HCT116 (cell line): ENCODE results near the gene INPP4A. TPM values are rescaled to one million over a fixed set of nuclear protein-coding genes. Genes with fewer than 3 reads are reported as not detected.

ENCODE experiments used
- ATAC-seq: fragments of 200-7000 bp; cut with Tn5 transposase; 2 replicates; pipeline ENCODE4 v1.9.1; 2020; ENCODE audit warnings: mild to moderate bottlenecking, moderate library complexity
- BruUV-seq: library from RNA; stranded (reverse); fragments of 400-500 nt; replicated peaks from 2 replicates; lab custom pipeline; 2021; lab: Mats Ljungman, UMichigan
- CTCF ChIA-PET: fragments of 300-600 bp; sonication (Branson Sonifier 250); formaldehyde crosslinking; loops from one replicate; lab custom pipeline; 2021; ENCODE audit warnings: antibody characterized with exemption; lab: Charles Lee
- POLR2A ChIA-PET: fragments of 300-600, 350-600 bp; sonication (Branson Sonifier 250); formaldehyde crosslinking; loops from one replicate; lab custom pipeline; 2021; ENCODE audit warnings: antibody characterized with exemption; lab: Charles Lee
- RAD21 ChIA-PET, 2 experiments: fragments of 300-600 bp; sonication (Branson Sonifier 250); formaldehyde crosslinking; loops; one replicate each; lab custom pipeline; 2023; ENCODE audit warnings: low total read pairs in 2 of 2; ENCODE audit not compliant: uncharacterized antibody in 2 of 2, unreplicated experiment in 2 of 2, low non-redundant PET in 1 of 2; lab: Charles Lee
- DNase-seq: peaks from one replicate; pipeline ENCODE4 v3.0.0-alpha.2; 2010; ENCODE audit warnings: low read depth, low spot score
- H2AFZ ChIP-seq: fragments of 200-600 bp; shearing (Covaris generic), sonication (generic); 2 replicates; pipeline ENCODE4 v1.6.1; 2017; ENCODE audit warnings: low read depth, mixed run types, mixed read lengths, antibody characterized with exemption, low read length; ENCODE audit not compliant: poor library complexity, severe bottlenecking
- H3K27ac ChIP-seq: 2 replicates; pipeline ENCODE4 v1.5.1; 2012; ENCODE audit warnings: low read depth, low read length
- H3K27me3 ChIP-seq: fragments of 200-600 bp; sonication (generic); 2 replicates; pipeline ENCODE4 v1.6.1; 2016; ENCODE audit warnings: mixed run types, low read length, mixed read lengths; ENCODE audit not compliant: insufficient read depth
- H3K36me3 ChIP-seq, 2 experiments: fragments of 200-500 bp in 1 of 2; fragments of 200-600 bp in 1 of 2; sonication (Bioruptor generic) in 1 of 2; sonication (generic) in 1 of 2; 2 replicates each; pipeline versions ENCODE4 v1.5.1 to v1.6.1; 2014 to 2016; ENCODE audit warnings: low read length in 2 of 2, inconsistent platforms in 1 of 2, mixed read lengths in 1 of 2, mixed run types in 1 of 2; ENCODE audit not compliant: insufficient read depth in 2 of 2, control insufficient read depth in 1 of 2
- H3K4me1 ChIP-seq, 2 experiments: fragments of 200-600 bp in 1 of 2; sonication (generic) in 1 of 2; 2 replicates each; pipeline versions ENCODE4 v1.5.1 to v1.6.1; 2012 to 2017; ENCODE audit warnings: low read length in 2 of 2, inconsistent platforms in 1 of 2, mild to moderate bottlenecking in 1 of 2, mixed read lengths in 1 of 2, mixed run types in 1 of 2, moderate library complexity in 1 of 2; ENCODE audit not compliant: insufficient read depth in 2 of 2, control insufficient read depth in 1 of 2
- H3K4me2 ChIP-seq: fragments of 200-600 bp; sonication (generic); 2 replicates; pipeline ENCODE4 v1.6.1; 2017; ENCODE audit warnings: mixed run types, low read length, mixed read lengths
- H3K4me3 ChIP-seq, 2 experiments: fragments of 200-600 bp in 1 of 2; sonication (generic) in 1 of 2; replicated peaks in 1 of 2; 2 replicates each; pipeline ENCODE4 v1.5.1; 2011 to 2016; ENCODE audit warnings: low read length in 2 of 2, control low read depth in 1 of 2, low read depth in 1 of 2, mild to moderate bottlenecking in 1 of 2, mixed read lengths in 1 of 2, mixed run types in 1 of 2
- H3K79me2 ChIP-seq: fragments of 200-600 bp; sonication (generic); 2 replicates; pipeline ENCODE4 v1.6.1; 2017; ENCODE audit warnings: mild to moderate bottlenecking, mixed run types, low read length, moderate library complexity, mixed read lengths; ENCODE audit not compliant: insufficient read depth
- H3K9ac ChIP-seq: fragments of 200-600 bp; sonication (generic); 2 replicates; pipeline ENCODE4 v1.6.1; 2016; ENCODE audit warnings: low read length, mixed read lengths
- H3K9me2 ChIP-seq: fragments of 200-600 bp; sonication (generic), shearing (Covaris generic); 2 replicates; pipeline ENCODE4 v1.6.1; 2017; ENCODE audit warnings: mixed run types, mild to moderate bottlenecking, moderate library complexity; ENCODE audit not compliant: insufficient read depth
- H3K9me3 ChIP-seq, 2 experiments: fragments of 200-500 bp in 1 of 2; fragments of 200-600 bp in 1 of 2; sonication (Bioruptor generic) in 1 of 2; sonication (generic) in 1 of 2; 2 replicates each; pipeline ENCODE4 v1.6.1; 2014 to 2017; ENCODE audit warnings: low read length in 2 of 2, mixed read lengths in 2 of 2, inconsistent platforms in 1 of 2, low read depth in 1 of 2, mild to moderate bottlenecking in 1 of 2, mixed run types in 1 of 2, moderate library complexity in 1 of 2; ENCODE audit not compliant: control insufficient read depth in 1 of 2, insufficient read depth in 1 of 2
- H4K20me1 ChIP-seq: fragments of 200-600 bp; sonication (generic), shearing (Covaris generic); 2 replicates; pipeline ENCODE4 v1.6.1; 2017; ENCODE audit warnings: mixed run types, mild to moderate bottlenecking, moderate library complexity; ENCODE audit not compliant: insufficient read depth
- ATF3 ChIP-seq: IDR thresholded peaks from 2 replicates; pipeline ENCODE4 v1.6.1; 2012
- CBX3 ChIP-seq: IDR thresholded peaks from 2 replicates; pipeline ENCODE4 v1.6.1; 2012; ENCODE audit warnings: low read depth
- CEBPB ChIP-seq: IDR thresholded peaks from 2 replicates; pipeline ENCODE4 v1.6.1; 2012; ENCODE audit warnings: low read depth
- EGR1 ChIP-seq: IDR thresholded peaks from 2 replicates; pipeline ENCODE4 v1.6.1; 2012; ENCODE audit warnings: low read depth
- ELF1 ChIP-seq: IDR thresholded peaks from 2 replicates; pipeline ENCODE4 v1.6.1; 2012; ENCODE audit warnings: low read depth, borderline replicate concordance
- EZH2 ChIP-seq: fragments of 200-600 bp; sonication (generic); IDR thresholded peaks from 2 replicates; pipeline ENCODE4 v1.6.1; 2017; ENCODE audit warnings: antibody characterized with exemption, mixed run types
- FOSL1 ChIP-seq: IDR thresholded peaks from 2 replicates; pipeline ENCODE4 v1.6.1; 2012; ENCODE audit warnings: low read depth
- JUND ChIP-seq: IDR thresholded peaks from 2 replicates; pipeline ENCODE4 v1.6.1; 2012
- MAX ChIP-seq: IDR thresholded peaks from 2 replicates; pipeline ENCODE4 v1.6.1; 2012
- POLR2AphosphoS5 ChIP-seq: IDR thresholded peaks from 2 replicates; pipeline ENCODE4 v1.6.1; 2011; ENCODE audit warnings: mild to moderate bottlenecking, low read depth, low read length, moderate library complexity
- RAD21 ChIP-seq: IDR thresholded peaks from 2 replicates; pipeline ENCODE4 v1.6.1; 2012; ENCODE audit warnings: low read depth, mild to moderate bottlenecking
- REST ChIP-seq: IDR thresholded peaks from 2 replicates; pipeline ENCODE4 v1.6.1; 2012; ENCODE audit warnings: low read depth
- SIN3A ChIP-seq: IDR thresholded peaks from 2 replicates; pipeline ENCODE4 v1.6.1; 2012; ENCODE audit warnings: low read depth
- SP1 ChIP-seq: IDR thresholded peaks from 2 replicates; pipeline ENCODE4 v1.6.1; 2012; ENCODE audit warnings: low read depth
- TCF7L2 ChIP-seq: IDR thresholded peaks from 2 replicates; pipeline ENCODE4 v1.7.0; 2011; ENCODE audit warnings: borderline replicate concordance, inconsistent platforms; ENCODE audit not compliant: insufficient read depth, insufficient read length; ENCODE audit errors: extremely low read depth
- YY1 ChIP-seq: IDR thresholded peaks from 2 replicates; pipeline ENCODE4 v1.6.1; 2011; ENCODE audit warnings: low read length, low read depth, moderate library complexity, mild to moderate bottlenecking; ENCODE audit not compliant: insufficient replicate concordance; ENCODE audit errors: extremely low read depth
- ZFX ChIP-seq: fragments of 450-650 bp; IDR thresholded peaks from 2 replicates; pipeline ENCODE4 v1.6.1; 2017
- ZNF274 ChIP-seq: fragments of 200-500 bp; sonication (Bioruptor generic); IDR thresholded peaks from 2 replicates; pipeline ENCODE4 v1.6.1; 2014; ENCODE audit warnings: mild to moderate bottlenecking, low read depth, low read length, inconsistent platforms
- intact Hi-C: fragments of 100-400 bp; cut with micrococcal nuclease; formaldehyde crosslinking; loops from 2 replicates; pipeline ENCODE4 v1.10.0; 2022
- total RNA-seq: library from RNA; stranded (reverse); gene quantifications from one replicate; pipeline ENCODE4 v1.2.1, GENCODE V29; 2021; ENCODE audit not compliant: unreplicated experiment

Gene INPP4A
- total RNA-seq, 1 experiment from 2014 or later, result 18.5 TPM

GRCh38 chr2:98530114-98530513 is 85.5 kb downstream of the INPP4A start:
- Histone ChIP-seq H3K4me2 (no peak overlapping the region), H3K4me3 (no peak overlapping the region), H3K4me1 (no peaks in the 10 kb centered on the region), H3K27ac (no peak overlapping the region), H3K36me3 (no peaks in the 10 kb centered on the region), H3K9me2 (no peaks in the 10 kb centered on the region), H3K79me2 (no peaks in the 10 kb centered on the region), H3K9me3 (no peaks in the 10 kb centered on the region), H2AFZ (no peak overlapping the region)
- intact Hi-C loops, result no loop called here
- ChIA-PET CTCF (no interaction called here), POLR2A (no interaction called here)
- no peak for DNase-seq
- ATAC-seq, result no peak
- BruUV-seq, result no TSS peak
- no peak for TF ChIP-seq MAX
- TF ChIP-seq, all 23 proteins: peak for 0
- Histone ChIP-seq H3K9ac (no peak overlapping the region), H3K27me3 (no peaks in the 10 kb centered on the region), H4K20me1 (no peaks in the 10 kb centered on the region)
- RAD21 ChIA-PET, result no interaction called here

GRCh38 chr2:98532756-98533155 is 88.1 kb downstream of the INPP4A start:
- no peak for ATAC-seq
- RAD21 ChIA-PET, result no interaction called here
- H4K20me1 ChIP-seq, result no peaks in the 10 kb centered on the region
- BruUV-seq, result no TSS peak
- H2AFZ ChIP-seq, result no peak overlapping the region
- no peak overlapping the region for H3K9ac ChIP-seq
- H3K36me3 ChIP-seq, result no peaks in the 10 kb centered on the region
- no peak overlapping the region for H3K27ac ChIP-seq
- intact Hi-C loops, result no loop called here
- POLR2A ChIA-PET, result no interaction called here
- H3K9me3 ChIP-seq, result no peaks in the 10 kb centered on the region
- CTCF ChIA-PET, result no interaction called here
- H3K79me2 ChIP-seq, result no peaks in the 10 kb centered on the region
- no peaks in the 10 kb centered on the region for H3K4me1 ChIP-seq
- H3K27me3 ChIP-seq, result no peaks in the 10 kb centered on the region
- DNase-seq, result no peak
- H3K9me2 ChIP-seq, result no peaks in the 10 kb centered on the region
- H3K4me3 ChIP-seq, result no peak overlapping the region
- no peak overlapping the region for H3K4me2 ChIP-seq
- TF ChIP-seq ZNF274 (no peak), EZH2 (no peak), MAX (no peak), TCF7L2 (no peak), RAD21 (no peak), SIN3A (no peak), REST (no peak), YY1 (no peak), ATF3 (no peak), CBX3 (no peak), JUND (no peak), POLR2AphosphoS5 (no peak), SP1 (no peak), CEBPB (no peak), ELF1 (no peak), FOSL1 (no peak), EGR1 (no peak), ZFX (no peak)
